Activated CD4-positive, CD25-positive, alpha-beta regulatory T cell treated with anti-CD3 and anti-CD28 coated beads, Interleukin-2, amount 50 U/mL, for 72 hours (primary cell): Measurements from ENCODE around the gene CBX5.
A peak's percentile ranks its signal among the peaks of the same experiment; 100 is the strongest.
"Not testable (repeated sequence)": the region's sequence is repeated elsewhere in the genome, so short reads cannot be mapped to it uniquely, and the experiment has no call there.

ENCODE experiments used
- DNase-seq: peaks from one replicate; pipeline ENCODE4 v3.0.0; 2021

The CBX5 gene

DNA sequence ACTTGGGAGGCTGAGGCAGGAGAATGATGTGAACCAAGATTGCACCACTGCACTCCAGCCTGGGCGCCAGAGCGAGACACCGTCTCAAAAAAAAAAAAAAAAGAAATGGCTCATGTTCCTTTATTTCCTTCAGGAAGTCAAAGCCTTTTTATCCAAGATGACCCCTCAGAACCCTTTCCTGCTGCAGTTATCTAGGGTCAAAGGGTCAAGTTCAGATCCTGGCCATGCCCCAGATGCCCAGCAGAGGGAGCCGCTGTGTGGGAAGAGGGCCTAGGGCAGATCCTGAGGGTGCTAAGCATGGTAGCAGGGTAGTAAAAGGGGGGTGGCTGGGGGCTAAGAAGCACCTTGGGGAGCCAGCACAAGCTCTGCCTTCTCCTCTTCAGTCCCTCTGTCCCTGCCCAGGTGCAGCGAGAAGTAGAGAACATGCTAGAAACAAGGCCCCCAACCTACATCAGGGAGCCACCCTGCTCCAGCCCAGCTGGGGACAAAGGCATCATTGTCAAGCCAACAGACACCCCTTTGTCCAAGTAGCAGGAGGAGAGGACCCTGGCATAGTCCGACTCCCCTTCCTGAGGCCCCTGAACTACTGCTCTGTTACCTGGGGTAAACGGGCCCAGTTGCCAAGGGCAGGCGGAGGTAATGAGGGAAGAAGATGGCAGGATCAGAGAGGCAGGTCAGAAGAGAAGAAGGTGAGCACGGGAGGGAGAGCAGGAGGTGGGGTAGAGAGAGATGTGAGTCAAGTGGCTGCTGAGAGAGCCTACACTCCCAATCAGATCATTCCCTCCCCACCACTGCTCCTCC lies 14.4 kb upstream of the CBX5 start:
- DNase-seq, result peak; percentile 67

DNA sequence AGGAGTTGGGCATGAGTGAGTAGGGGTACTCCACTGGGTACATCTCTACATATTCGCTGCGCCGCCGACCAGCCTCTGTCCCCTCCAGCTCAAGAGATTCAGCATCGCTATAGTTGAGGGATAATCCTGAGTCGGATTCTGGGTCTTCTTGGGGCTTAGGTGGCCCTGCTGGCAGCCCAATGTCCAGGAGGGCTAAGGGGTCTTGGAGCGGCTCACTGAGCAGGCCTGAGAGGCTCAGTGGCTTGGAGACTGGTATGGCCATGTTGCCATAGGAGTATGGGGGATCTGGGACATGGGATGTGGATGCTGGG lies 13.0 kb upstream of the CBX5 start:
- DNase-seq, result no peak

DNA sequence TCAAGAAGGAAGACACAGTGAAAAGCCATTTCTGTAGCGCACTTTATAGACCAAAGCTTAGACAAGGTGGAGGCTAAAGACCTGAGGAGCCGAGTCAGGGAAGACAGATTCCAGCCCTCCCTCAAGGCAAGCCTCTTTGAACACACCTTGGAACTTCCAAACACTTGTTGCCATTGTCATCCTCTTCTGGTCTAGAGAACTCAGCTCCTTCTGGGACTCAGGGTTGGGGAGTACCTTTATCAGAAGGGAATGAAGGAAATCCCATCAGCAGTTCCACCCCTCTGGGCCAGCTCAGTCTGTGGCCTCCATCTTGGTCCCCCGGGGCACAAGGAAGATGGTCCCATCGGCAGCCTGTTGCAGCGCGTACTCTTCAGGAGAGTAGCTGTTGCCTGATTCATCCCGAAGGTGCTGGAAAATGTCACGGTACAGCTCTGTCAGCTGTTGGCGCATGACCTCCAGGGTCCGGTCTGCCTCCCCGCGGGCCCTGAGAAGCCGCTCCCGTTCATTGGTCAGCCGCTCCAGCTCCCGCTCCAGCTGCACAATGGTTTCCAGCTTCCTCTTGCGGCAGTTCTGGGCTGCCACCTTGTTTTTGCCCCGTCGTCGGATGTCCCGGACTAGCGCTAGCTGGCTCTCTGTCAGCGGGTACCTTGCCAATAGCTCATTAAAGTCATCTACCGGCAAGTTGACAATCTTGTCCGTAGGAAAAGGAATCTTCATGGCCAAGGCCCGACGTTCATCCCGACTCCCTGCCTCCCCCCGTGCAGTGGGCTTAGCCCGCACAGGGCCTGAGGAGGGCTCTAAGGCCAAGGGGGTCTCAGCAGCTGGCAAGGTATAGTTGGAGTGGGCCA lies 12.4 kb upstream of the CBX5 start:
- no peak for DNase-seq

GRCh38 chr12:54287261-54288157 lies 7.6 kb upstream of the CBX5 start:
- DNase-seq, result no peak

GRCh38 chr12:54286042-54287030 lies 6.4 kb upstream of the CBX5 start:
- no peak for DNase-seq

- DNase-seq, result no peak
Observed at GRCh38 chr12:54285150-54286041, 5.5 kb upstream of the CBX5 start.

- not testable (repeated sequence) for DNase-seq
Observed at GRCh38 chr12:54284070-54284780, 4.3 kb upstream of the CBX5 start.

DNA sequence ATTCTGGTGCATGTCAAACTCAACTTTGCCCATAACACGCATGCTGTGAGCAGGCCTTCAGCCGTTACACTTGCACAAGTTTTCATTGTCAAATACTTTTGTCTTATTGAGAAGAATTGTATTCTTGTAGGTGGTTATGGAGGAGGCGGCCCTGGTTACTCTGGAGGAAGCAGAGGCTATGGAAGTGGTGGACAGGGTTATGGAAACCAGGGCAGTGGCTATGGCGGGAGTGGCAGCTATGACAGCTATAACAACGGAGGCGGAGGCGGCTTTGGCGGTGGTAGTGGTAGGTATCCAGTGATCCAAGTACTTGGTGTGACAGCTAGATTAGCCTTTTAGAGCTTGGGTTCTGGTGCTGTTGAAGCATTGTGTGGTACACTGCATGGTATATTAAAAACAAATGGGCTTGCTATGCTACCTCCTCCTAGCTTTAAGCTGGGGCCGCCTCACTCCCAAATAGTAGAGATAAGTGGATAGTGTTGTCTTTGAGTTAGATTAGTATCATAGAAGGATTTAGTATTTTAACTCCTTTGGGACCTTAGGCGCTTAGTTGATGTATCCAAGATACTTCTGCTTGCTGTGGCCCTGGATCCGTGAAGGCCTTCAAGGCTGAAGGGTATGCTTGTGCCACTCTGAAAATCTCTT lies 3.1 kb upstream of the CBX5 start:
- DNase-seq, result no peak

DNA sequence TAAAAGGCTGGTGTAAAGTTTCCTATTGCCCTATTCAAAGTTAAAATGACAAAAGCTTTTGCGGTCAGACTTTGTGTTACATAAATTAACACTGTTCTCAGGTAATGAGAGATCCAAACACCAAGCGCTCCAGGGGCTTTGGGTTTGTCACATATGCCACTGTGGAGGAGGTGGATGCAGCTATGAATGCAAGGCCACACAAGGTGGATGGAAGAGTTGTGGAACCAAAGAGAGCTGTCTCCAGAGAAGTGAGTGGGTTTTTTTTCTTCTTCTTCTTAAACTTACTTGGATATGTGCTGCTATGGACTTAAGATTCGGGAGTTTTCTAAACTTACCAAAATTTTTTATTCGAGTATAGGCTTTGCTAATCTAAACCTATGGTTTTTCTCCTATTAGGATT lies 1.8 kb upstream of the CBX5 start:
- DNase-seq, result not testable (repeated sequence)

DNA sequence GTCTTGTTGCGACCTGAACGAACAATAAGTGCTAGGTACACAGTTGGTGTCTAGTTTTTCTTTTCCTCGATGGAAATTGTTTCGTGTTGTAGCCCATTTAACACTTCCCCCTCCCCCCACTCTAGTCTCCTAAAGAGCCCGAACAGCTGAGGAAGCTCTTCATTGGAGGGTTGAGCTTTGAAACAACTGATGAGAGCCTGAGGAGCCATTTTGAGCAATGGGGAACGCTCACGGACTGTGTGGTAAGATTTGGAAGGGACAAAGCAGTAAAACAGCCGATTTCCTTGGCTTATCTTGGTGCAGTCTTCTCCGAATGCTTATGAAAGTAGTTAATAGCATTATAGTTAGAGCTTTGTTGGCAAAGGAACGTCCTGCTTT lies 1.3 kb upstream of the CBX5 start:
- DNase-seq, result not testable (repeated sequence)

GRCh38 chr12:54280468-54281260 lies 742 bp upstream of the CBX5 start, which contains the start of gene HNRNPA1:
Gene HNRNPA1 (plus strand): TSS chr12:54280726. CDS start chr12:54280808, 82 bp downstream.
- DNase-seq, result peak; percentile 88

DNA sequence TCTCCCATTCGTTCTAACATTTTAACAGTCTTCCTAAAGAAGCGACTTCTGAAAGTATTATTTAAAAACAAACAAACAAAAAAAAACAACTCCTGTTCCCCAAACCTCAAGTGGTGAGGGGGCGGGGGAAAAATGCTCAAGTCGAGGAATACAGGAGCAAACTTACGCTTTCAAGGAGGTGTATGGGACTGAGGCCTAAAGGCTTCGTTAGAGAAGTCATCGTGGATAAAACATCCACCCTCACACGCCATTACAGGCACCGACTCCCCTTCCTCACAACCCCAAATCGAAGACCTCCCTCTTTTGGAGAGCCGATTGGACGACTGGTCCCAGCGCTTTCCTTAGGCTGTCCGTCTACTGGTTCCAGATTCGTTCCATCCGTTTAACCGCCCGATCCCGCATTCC lies 693 bp downstream of the CBX5 start:
- no peak for DNase-seq

DNA sequence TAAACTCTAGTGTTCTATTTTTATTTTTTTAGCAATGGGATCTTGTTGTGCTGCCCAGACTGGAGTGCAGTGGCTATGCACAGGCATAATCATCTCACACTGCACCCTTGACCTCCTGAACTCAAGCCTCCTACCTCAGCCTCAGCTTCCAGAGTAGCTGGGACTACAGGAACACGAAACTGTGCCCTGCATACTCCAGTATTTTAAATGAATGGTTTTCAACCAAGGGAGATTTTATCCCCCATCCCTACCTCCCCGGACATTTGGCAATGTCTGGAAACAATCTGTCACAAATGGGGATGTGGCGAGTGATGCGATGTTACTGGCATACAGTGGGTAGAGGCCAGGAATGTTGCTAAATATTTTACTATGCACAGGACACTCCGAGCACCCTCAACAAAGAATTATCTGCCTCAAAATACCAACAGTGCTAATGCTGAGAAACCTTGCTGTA lies 2.1 kb downstream of the CBX5 start:
- no peak for DNase-seq

- no peak for DNase-seq
Observed at GRCh38 chr12:54276368-54276767, 3.6 kb downstream of the CBX5 start.

GRCh38 chr12:54273981-54274380 lies 5.9 kb downstream of the CBX5 start:
- DNase-seq, result no peak

- no peak for DNase-seq
Observed at GRCh38 chr12:54272214-54272613, 7.7 kb downstream of the CBX5 start.

GRCh38 chr12:54270345-54270744 lies 9.6 kb downstream of the CBX5 start:
- DNase-seq, result no peak

GRCh38 chr12:54266852-54267251 lies 13.1 kb downstream of the CBX5 start:
- DNase-seq, result no peak

GRCh38 chr12:54265364-54265812 lies 14.5 kb downstream of the CBX5 start:
- DNase-seq, result no peak
